GM12873 (cell line): ENCODE data around the gene TEX38.

ENCODE experiments used
- TF ChIP-seq, protein P1 (sequence below): IDR thresholded peaks from 2 replicates; pipeline ENCODE4 v1.5.1; 2012; ENCODE audit warnings: low read depth, mild to moderate bottlenecking, moderate library complexity, low read length, control low read depth; ENCODE audit not compliant: insufficient read depth; ENCODE audit errors: missing control alignments

The TEX38 gene

DNA sequence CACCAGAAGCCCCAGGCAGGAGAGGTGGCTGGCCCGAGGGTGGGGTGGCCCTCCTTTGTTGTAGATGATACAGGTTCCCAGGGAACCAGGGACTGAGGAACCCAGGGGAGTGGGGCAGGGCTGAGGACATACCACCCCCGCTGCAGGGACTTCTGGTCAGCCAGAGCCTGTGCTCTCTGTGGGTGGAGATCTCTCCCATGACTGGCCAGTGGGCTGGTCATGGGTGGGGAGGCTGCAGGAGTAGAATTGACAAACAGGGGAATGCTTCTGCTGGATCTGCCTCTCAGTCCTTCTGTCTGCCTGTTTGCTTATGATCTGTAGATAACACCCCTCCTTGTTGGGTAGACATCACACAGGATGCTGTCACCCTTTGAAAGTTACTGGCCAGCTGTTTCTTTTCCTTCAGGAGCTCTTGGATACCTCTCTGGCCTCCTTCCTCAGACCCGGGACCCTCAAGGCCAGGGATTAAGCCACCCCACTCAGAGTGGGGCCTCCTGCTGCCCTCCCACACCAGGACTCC, 50.1 kb downstream of the TEX38 start:
- TF ChIP-seq, protein P1, sequence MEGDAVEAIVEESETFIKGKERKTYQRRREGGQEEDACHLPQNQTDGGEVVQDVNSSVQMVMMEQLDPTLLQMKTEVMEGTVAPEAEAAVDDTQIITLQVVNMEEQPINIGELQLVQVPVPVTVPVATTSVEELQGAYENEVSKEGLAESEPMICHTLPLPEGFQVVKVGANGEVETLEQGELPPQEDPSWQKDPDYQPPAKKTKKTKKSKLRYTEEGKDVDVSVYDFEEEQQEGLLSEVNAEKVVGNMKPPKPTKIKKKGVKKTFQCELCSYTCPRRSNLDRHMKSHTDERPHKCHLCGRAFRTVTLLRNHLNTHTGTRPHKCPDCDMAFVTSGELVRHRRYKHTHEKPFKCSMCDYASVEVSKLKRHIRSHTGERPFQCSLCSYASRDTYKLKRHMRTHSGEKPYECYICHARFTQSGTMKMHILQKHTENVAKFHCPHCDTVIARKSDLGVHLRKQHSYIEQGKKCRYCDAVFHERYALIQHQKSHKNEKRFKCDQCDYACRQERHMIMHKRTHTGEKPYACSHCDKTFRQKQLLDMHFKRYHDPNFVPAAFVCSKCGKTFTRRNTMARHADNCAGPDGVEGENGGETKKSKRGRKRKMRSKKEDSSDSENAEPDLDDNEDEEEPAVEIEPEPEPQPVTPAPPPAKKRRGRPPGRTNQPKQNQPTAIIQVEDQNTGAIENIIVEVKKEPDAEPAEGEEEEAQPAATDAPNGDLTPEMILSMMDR: no peak
